HFF-Myc (cell line): ENCODE results near the gene CCDC71.

Experiments used
- DNase-seq: peaks from one replicate; pipeline ENCODE4 v3.0.0-alpha.2; 2011; ENCODE audit warnings: low read depth; ENCODE audit errors: extremely low read depth
- H3K4me3 ChIP-seq: replicated peaks from 2 replicates; pipeline ENCODE4 v1.5.1; 2011; ENCODE audit warnings: low read depth, mild to moderate bottlenecking, control low read depth, low read length
- TF ChIP-seq, protein P1 (sequence below): IDR thresholded peaks from 2 replicates; pipeline ENCODE4 v1.5.1; 2012; ENCODE audit warnings: mild to moderate bottlenecking, low read depth, low read length, control low read depth; ENCODE audit errors: missing control alignments

CCDC71 gene

DNA sequence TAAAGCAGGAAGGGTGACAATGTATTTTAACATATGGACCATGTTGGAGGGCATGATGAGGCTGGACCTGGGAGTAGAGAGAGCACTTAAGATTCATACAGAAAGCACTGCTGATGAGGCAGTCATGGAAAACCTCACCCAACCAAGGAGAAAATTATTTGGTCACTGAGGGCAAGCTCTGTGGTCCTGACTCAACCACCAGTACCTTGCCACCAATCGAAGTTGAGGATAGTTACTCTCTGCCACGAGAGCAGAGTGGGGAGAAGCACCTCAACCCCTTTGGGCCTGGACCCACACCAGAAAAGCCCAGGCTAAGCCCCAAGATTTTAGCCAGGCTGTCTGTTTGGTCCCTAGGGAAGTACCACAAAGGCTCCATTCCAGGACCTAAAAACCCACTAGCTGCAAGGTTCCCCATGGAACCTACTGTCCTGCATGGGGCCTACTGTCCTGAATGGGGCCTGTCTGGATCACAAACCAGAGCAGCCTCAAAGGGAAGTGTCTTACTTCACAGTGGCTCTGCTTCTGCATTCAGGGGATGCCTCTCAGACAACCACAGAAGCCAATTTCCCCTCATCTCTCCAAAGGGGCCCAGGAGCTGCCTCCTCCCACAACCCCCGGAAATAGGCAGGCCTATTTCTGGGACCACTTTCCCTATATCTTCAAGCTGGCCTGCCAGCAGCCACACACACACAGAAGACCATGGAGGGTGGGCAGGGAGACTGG, 4.2 kb downstream of the CCDC71 start:
- no peak for DNase-seq
- no peak overlapping the region for H3K4me3 ChIP-seq

GRCh38 chr3:49161197-49161596, 4.9 kb downstream of the CCDC71 start:
- TF ChIP-seq, protein P1, sequence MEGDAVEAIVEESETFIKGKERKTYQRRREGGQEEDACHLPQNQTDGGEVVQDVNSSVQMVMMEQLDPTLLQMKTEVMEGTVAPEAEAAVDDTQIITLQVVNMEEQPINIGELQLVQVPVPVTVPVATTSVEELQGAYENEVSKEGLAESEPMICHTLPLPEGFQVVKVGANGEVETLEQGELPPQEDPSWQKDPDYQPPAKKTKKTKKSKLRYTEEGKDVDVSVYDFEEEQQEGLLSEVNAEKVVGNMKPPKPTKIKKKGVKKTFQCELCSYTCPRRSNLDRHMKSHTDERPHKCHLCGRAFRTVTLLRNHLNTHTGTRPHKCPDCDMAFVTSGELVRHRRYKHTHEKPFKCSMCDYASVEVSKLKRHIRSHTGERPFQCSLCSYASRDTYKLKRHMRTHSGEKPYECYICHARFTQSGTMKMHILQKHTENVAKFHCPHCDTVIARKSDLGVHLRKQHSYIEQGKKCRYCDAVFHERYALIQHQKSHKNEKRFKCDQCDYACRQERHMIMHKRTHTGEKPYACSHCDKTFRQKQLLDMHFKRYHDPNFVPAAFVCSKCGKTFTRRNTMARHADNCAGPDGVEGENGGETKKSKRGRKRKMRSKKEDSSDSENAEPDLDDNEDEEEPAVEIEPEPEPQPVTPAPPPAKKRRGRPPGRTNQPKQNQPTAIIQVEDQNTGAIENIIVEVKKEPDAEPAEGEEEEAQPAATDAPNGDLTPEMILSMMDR = no peak
- H3K4me3 ChIP-seq = no peak overlapping the region
- no peak for DNase-seq

More for the DNA sequence above, 4.2 kb downstream of the CCDC71 start:
- TF ChIP-seq, protein P1 = no peak

- no peak for DNase-seq
- TF ChIP-seq, protein P1 = no peak
- H3K4me3 ChIP-seq = no peak overlapping the region
Observed at GRCh38 chr3:49158792-49159191, 7.3 kb downstream of the CCDC71 start.

DNA sequence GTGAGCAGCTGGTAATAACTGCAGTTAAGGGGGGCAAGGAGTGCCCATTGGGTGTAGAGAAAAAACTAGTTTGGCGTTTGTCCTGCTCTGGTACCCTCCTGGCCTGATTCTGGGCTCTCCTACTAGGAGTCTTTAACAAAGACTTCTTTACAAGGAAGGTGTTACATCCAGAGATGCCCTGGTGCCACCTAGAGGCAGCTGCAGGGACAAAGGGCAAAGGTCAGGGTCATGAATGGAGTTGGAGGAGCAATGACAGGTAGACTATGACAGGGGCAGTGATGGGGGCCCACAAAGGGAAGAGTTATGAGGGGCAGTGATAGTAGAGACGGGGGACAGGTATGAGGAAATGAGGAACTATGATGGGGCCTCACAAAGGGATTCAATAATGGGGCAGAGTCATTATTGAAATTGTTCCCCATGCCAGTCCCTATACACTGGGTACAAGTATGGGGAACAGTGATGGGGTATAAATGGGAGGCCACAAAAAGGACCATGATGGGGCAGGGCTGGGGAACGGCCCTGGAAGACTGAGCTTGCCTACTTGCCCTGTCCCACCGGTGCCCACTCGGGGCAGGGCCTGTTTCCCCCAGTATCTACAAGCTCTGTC, 7.9 kb downstream of the CCDC71 start:
- no peak overlapping the region for H3K4me3 ChIP-seq
- no peak for DNase-seq
- TF ChIP-seq, protein P1 = peak; percentile 30

- no peak for DNase-seq
- TF ChIP-seq, protein P1 = no peak
Observed at GRCh38 chr3:49157289-49157688, 8.8 kb downstream of the CCDC71 start.

GRCh38 chr3:49153349-49153912, 12.7 kb downstream of the CCDC71 start:
- no peak for DNase-seq
- TF ChIP-seq, protein P1 = no peak
- no peak overlapping the region for H3K4me3 ChIP-seq

More at GRCh38 chr3:49157289-49157688, 8.8 kb downstream of the CCDC71 start:
- no peak overlapping the region for H3K4me3 ChIP-seq
